Ramos (cell line): ENCODE data around the gene IWS1.
"Not testable (repeated sequence)": the region's sequence is repeated elsewhere in the genome, so short reads cannot be mapped to it uniquely, and the experiment has no call there.

Experiments
- in situ Hi-C: fragments of 300-500 bp; cut with MboI; formaldehyde crosslinking; loops from one replicate; pipeline ENCODE4 v1.14.3; 2022; ENCODE audit warnings: low sequenced_read_pairs; ENCODE audit not compliant: unreplicated experiment

Gene IWS1

DNA sequence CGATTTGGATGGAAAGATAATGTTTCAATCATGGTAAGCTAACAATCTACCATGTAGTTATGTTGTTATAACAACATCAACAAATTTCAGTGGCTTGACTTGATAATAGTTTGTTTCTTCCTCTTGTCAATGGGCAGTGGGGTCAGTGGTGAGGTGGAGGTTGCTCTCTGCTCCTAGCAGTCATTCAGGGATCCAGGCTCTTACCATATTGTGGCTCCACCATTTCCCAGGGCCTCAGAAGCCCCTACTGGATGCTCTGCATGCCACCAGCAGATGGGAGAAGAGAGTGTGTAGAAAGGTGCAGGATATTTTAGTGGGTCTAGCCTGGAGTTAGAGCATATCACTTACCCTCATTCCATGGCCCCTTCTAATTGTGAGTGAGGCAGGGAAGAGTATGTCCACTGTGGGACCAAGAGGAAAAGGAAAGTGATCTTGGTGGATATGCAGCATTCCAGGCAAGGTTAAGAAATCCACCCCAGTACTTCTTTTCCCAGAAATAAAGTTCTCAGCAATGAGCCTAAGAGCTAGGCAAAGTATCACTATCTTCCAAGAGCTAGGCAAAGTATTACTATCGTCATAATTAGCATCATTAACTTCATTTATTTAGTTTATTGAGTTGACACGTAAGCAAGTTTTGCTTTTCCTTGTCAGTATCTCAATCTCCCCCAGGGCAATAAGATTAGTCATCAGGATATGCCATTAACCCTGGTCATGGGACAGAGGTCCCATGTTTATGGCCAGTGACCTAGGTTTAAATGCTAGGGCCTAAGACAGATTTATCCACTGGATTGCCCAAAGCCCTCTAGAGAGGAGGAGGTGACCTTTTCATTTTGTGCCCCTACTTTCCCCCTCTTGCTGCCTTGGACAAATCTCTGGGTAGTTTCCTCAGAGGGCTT, 4.2 kb upstream of the IWS1 start:
- in situ Hi-C loops = no loop called here

GRCh38 chr2:127529416-127529815, 3.1 kb upstream of the IWS1 start:
- in situ Hi-C loops = not testable (repeated sequence)

- in situ Hi-C loops = no loop called here
Observed at GRCh38 chr2:127528487-127528886, 2.2 kb upstream of the IWS1 start.

DNA sequence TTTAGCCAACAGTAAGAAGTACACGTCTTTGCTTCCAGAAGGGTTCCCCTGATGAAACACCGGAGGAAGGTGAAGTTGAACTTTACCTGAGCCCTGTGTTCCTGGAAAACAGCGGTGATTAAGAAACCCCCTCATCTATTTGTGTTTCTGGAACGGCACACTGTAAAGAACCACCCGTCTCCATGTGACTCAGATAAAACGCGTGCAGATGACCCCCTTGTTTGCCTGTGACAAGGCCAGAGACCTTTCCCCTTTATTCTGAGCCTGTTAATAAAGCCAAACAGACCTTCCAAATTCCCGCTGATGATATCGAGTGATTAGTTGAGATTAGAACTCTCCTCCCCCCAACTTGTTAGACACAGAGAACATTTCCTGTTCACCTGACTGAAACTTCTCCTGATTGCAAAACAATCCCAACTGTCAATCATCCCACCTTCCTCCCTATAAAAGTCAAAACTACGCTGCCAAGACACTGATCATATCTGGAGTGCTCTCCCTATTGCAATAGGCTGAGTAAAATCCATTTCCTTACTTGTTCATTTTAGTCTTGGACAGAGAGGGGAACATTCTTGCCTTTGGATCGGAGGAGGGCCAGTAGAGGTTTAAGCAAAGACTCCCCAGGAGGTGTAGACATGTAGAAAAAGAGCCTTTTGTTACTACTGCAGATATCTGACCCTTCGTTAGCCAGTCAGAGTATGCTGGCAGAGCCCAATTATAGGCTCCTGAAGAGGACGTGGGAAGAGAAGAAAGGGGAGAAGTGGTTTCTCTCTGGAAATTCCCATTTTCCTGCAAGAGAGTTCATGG, 914 bp upstream of the IWS1 start:
- in situ Hi-C loops = no loop called here

- in situ Hi-C loops = no loop called here
Observed at GRCh38 chr2:127525691-127526131, 578 bp downstream of the IWS1 start.

DNA sequence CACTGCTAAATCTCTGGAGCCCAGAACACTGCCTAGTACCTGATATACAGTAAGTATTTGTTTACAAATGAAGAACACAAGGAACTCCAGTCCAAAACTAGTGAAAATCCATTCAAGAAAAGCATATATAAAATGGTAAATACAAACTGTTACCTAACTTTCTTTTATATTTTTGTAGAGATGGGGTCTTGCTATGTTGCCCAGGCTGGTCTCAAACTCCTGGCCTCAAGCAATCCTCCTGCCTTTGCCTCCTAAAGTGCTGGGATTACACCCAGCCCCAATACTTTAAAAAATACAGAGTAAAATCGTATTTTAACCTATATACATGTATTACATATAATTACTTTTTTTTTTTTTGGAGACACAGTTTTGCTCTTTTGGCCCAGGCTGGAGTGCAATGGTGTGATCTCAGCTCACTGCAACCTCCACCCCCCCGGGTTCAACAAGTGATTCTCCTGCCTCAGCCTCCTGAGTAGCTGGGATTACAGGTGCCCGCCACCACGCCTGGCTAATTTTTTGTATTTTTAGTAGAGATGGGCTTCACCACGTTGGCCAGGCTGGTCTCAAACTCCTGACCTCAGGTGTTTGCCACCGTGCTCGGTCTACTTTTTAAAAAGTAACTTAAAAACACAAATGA, 2.0 kb downstream of the IWS1 start:
- in situ Hi-C loops = not testable (repeated sequence)

DNA sequence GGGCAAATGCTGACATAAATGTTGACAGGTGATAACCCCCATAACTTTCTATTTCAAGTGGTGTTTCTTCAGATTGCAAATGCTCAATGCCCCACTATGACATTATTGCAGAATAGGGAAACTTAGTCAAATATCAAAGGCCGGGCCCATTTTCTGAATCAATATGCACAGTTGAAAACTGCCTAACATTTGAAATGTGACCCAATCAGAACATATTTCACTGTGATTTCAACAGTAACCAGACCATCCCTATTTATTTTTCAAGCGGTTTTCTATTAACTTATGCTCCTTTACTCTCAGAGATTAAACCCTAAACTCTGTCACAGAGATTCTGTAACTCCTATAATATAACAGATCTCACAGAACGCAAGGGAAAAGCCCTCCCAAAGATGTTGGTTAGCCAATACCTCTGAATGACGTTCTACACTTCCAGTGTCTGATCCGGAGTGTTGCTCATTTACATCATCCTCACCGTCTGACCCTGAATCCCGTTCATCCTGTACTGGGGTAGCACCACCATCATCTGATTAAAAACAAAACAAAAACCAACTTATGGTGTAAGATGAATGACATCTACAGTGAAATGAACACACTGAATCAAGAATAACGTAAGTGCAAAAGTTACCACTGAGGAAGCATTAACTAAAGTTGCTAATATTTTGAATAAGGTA, 2.9 kb downstream of the IWS1 start:
- in situ Hi-C loops = no loop called here

- in situ Hi-C loops = no loop called here
Observed at GRCh38 chr2:127520424-127520823, 5.9 kb downstream of the IWS1 start.

DNA sequence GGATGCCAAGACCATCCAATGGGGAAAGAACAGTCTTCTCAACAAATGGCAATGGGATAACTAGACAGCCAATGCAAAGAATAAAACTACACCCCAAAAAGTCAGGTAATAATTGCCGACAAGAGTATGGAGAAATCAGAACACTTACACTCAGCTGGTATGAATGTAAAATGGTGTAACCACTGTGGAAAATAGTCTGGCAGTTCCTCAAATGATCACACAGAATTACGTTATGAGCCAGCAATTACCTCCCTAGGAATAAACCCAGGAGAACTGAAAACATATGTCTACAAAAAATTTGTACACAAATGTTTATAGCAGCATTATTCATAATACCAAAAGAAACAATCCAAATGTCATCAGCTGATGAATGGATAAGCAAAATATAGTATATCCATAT, 8.8 kb downstream of the IWS1 start:
- in situ Hi-C loops = no loop called here

- in situ Hi-C loops = no loop called here
Observed at GRCh38 chr2:127516041-127516762, 10.1 kb downstream of the IWS1 start.

DNA sequence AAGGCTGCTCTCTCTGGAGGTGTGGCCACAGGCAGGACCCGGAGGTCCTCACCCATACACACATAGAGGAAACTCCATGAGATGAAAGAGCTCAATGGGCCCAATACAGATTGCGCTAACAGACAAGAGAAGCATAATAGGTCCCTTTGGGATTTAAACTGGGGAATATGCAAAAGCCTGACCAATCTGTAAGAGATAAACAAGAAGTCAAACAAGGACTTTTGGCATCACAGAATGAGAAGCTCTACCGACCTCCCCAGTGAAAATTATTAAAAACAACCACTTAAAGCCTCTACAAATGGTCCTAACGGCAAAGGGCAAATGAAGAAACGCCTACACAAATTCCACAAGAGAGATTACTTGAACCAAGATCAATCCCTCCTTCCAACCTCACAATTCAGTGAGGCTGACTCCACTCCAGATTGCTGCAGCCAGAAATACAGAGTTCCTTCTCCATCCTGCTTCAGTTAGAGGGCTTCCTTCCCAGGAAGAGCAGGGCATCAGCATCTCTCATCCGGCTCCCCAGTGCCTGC, 10.8 kb downstream of the IWS1 start:
- in situ Hi-C loops = no loop called here

- in situ Hi-C loops = no loop called here
Observed at GRCh38 chr2:127514485-127514884, 11.8 kb downstream of the IWS1 start.

DNA sequence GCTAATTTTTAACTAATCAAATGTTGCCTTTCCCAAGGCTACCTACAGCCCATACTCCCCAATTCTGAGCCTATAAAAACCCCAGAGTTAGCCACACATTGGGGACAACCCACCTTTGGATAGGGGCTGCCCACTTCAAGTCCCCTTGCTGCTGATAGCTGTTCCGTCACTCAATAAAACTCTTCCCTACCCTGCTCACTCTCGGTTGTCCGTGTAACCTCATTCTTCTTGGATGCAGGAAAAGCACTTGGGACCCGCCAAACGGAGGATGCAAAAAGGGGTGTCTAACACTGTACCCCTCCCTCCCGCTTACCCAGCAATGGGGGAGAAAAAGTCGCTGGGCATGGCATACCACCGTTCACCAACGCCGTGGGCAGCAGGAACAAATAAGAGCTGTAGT, 12.2 kb downstream of the IWS1 start:
- in situ Hi-C loops = no loop called here

DNA sequence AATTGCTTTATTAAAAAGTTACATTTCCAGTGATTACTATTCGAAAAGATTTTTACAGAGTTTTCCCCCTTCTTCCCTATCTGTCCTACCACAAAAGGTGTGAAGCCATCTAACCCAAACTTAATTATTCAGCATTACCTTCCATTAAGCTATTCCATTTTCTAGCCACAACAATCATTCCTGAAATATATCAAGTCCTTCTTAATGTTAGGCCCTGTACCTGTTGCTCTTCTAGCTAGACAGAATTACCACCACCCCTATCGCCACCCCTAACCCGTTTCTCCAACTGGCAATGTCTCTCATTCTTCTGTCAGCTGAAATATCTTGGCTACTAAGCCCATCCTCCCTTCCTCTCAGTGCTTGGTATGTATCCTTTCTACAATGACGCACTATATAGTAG, 13.9 kb downstream of the IWS1 start:
- in situ Hi-C loops = no loop called here

GRCh38 chr2:127511917-127512316, 14.4 kb downstream of the IWS1 start:
- in situ Hi-C loops = no loop called here

DNA sequence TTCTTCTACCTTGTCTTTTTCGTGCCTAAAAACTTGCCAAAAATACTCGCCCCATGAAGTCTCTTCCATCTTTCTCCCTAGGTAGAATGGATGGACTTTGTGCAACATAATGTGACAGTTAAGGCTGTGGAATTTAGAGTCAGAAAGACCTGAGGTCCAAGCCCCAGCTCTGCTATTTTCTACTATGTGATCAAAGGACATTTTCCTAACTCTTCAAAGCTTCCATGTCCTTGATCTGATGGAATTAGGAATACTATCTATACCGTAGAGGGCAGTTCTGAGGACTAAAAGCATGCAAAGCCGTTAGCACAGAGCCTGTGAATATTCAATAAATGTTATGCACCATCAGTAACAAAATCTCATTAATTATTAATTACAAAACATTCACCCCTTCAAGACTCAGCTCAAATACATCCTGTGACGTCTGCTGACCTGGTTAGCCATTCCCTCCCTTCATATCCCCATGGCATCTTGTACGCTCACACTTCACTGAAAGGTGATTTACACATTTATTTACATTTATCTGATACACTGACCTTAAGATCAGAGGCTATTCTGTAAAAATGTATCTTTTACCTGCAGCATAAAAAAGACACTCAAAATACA, 15.1 kb downstream of the IWS1 start:
- in situ Hi-C loops = no loop called here

DNA sequence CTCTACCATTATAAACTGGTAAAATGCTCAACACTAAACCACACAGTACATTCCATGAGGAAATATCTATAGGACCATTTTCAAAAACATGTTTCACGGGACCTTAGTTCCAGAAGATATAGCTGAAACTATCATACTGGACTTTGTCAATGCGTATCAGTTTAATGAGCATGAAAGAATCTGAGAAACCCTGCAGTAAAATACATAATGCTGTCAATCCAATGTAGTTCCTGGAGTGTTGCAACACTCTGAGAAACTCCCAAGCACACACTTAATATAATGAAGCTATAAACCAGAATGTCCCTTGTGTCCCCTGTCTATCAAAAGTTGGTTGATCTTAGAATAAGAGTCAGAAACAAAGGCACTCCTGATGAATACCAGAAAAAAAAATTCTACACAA, 16.2 kb downstream of the IWS1 start:
- in situ Hi-C loops = no loop called here

DNA sequence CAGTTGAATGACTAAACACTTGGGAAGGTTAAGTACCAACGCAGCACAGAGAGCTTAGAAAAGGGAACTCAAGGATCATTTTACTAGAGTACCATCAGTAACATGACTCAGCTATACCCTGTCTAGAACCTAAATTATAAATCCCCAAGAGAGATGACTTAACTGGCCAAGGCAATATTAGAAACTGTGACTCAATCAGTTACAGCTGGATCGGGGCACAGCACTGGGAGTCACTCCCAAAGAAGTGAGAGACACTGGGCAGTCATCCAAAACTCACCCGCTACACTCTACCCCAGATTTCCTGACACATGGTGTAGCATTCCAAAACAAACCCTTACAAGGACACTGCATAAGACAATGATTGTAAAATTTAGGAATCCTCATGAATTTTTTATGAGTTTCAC, 17.7 kb downstream of the IWS1 start:
- in situ Hi-C loops = no loop called here

DNA sequence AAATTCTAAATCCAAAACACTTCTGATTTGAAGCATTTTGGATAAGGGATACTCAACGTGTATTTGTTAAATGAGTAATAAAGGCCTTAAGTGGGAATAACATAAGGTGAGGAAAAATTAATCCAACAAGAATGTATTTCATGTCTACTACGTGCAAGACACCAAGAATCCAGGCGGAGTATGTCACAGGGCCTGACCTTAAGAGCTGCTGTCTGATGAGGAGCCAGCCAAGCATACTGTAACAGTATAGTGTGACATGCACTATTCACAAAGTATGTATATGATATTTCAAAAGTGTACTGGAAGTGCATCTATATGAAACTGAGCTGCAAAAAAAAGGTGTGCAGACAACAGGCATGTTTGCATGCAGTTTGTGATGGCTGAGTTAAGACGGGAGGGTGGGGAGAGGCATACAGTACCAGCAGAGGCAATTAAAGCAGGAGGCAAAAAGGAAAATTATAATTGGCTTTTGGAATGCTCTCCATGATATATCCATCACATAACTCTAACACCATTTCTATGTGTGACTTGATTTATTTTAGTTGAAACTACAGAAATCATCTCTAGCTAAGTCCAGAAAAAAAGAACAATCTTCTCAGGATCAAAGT, 18.2 kb downstream of the IWS1 start:
- in situ Hi-C loops = no loop called here
